A673 (cell line): ENCODE data around the gene CAB39. TPM values are rescaled to one million over a fixed set of nuclear protein-coding genes. Genes with fewer than 3 reads are reported as not detected.

ENCODE experiments used
- BruUV-seq: library from RNA; stranded (reverse); fragments of 400-500 nt; replicated peaks from 2 replicates; lab custom pipeline; 2021; lab: Mats Ljungman, UMichigan
- CTCF ChIA-PET: fragments of 300-600 bp; sonication (Branson Sonifier 250); formaldehyde crosslinking; loops from one replicate; lab custom pipeline; 2022; ENCODE audit warnings: antibody characterized with exemption; lab: Charles Lee
- POLR2A ChIA-PET: fragments of 300-600 bp; sonication (Branson Sonifier 250); formaldehyde crosslinking; loops from one replicate; lab custom pipeline; 2022; ENCODE audit warnings: antibody characterized with exemption; ENCODE audit not compliant: low non-redundant PET; lab: Charles Lee
- DNase-seq: peaks from one replicate; pipeline ENCODE4 v3.0.0-alpha.2; 2015; ENCODE audit warnings: low spot score
- H3K27ac ChIP-seq: fragments of 200-600 bp; sonication (generic); 2 replicates; pipeline ENCODE4 v1.5.1; 2016; ENCODE audit warnings: mixed run types, low read depth, mild to moderate bottlenecking, mixed read lengths, antibody characterized with exemption, low read length; ENCODE audit not compliant: poor library complexity, severe bottlenecking
- H3K27me3 ChIP-seq: fragments of 200-600 bp; sonication (generic); replicated peaks from 2 replicates; pipeline ENCODE4 v1.6.1; 2017; ENCODE audit warnings: mixed run types, low read depth, mild to moderate bottlenecking, mixed read lengths, antibody characterized with exemption, low read length; ENCODE audit not compliant: insufficient read depth, poor library complexity
- H3K36me3 ChIP-seq: fragments of 200-600 bp; sonication (generic); 2 replicates; pipeline ENCODE4 v1.6.1; 2016; ENCODE audit warnings: mixed run types, mild to moderate bottlenecking, mixed read lengths, antibody characterized with exemption, low read length; ENCODE audit not compliant: insufficient read depth, poor library complexity, severe bottlenecking
- H3K4me1 ChIP-seq: fragments of 200-600 bp; sonication (generic); 2 replicates; pipeline ENCODE4 v1.6.1; 2017; ENCODE audit warnings: mixed run types, mild to moderate bottlenecking, mixed read lengths, antibody characterized with exemption, low read length; ENCODE audit not compliant: insufficient read depth, poor library complexity, severe bottlenecking
- H3K4me3 ChIP-seq: fragments of 200-600 bp; sonication (generic); 2 replicates; pipeline ENCODE4 v1.5.1; 2016; ENCODE audit warnings: low read depth, mixed run types, mild to moderate bottlenecking, mixed read lengths, low read length; ENCODE audit not compliant: poor library complexity, severe bottlenecking
- H3K9me3 ChIP-seq: fragments of 200-600 bp; sonication (generic); 2 replicates; pipeline ENCODE4 v1.6.1; 2016; ENCODE audit warnings: mixed run types, low read depth, mild to moderate bottlenecking, mixed read lengths, antibody characterized with exemption, low read length; ENCODE audit not compliant: poor library complexity, severe bottlenecking
- CTCF ChIP-seq: fragments of 300-800, 200-600 bp; sonication (generic); conservative IDR thresholded peaks from 2 replicates; pipeline ENCODE4 v1.5.1; 2017; ENCODE audit warnings: low read depth, mild to moderate bottlenecking, antibody characterized with exemption, low read length, moderate library complexity, mixed read lengths
- EZH2 ChIP-seq: fragments of 200-600 bp; sonication (generic); IDR thresholded peaks from 2 replicates; pipeline ENCODE4 v1.6.1; 2017; ENCODE audit warnings: borderline replicate concordance, low read depth, mild to moderate bottlenecking, mixed read lengths, antibody characterized with exemption, low read length; ENCODE audit not compliant: poor library complexity, severe bottlenecking
- intact Hi-C: fragments of 100-400 bp; cut with micrococcal nuclease; formaldehyde crosslinking; loops from one replicate; pipeline ENCODE4 v1.10.0; 2022; ENCODE audit not compliant: unreplicated experiment
- total RNA-seq: library from RNA; stranded (reverse); gene quantifications from 2 replicates; pipeline ENCODE4 v1.2.3, GENCODE V29; 2021

CAB39 gene
- total RNA-seq, 1 experiment from 2014 or later = 58.2 TPM

- CTCF ChIA-PET = no interaction called here
- POLR2A ChIA-PET = no interaction called here
- no peak for DNase-seq
- Histone ChIP-seq H3K27ac (no peak overlapping the region), H3K4me3 (no peak overlapping the region), H3K27me3 (no peaks in the 10 kb centered on the region), H3K36me3 (no peaks in the 10 kb centered on the region), H3K4me1 (peaks cover 9% of the 10 kb centered on the region), H3K9me3 (no peaks in the 10 kb centered on the region)
- intact Hi-C loops = no loop called here
- TF ChIP-seq CTCF (no peak), EZH2 (no peak)
- BruUV-seq = no TSS peak
Measured at GRCh38 chr2:230690439-230690838, 22.2 kb upstream of the CAB39 start.

GRCh38 chr2:230691005-230691647, 21.5 kb upstream of the CAB39 start:
- Histone ChIP-seq H3K36me3 (no peaks in the 10 kb centered on the region), H3K27me3 (no peaks in the 10 kb centered on the region), H3K4me3 (no peak overlapping the region), H3K4me1 (peaks cover 6% of the 10 kb centered on the region), H3K9me3 (no peaks in the 10 kb centered on the region), H3K27ac (no peak overlapping the region)
- TF ChIP-seq EZH2 (no peak), CTCF (no peak)
- BruUV-seq = no TSS peak
- intact Hi-C loops = no loop called here
- POLR2A ChIA-PET = no interaction called here
- CTCF ChIA-PET = no interaction called here
- no peak for DNase-seq

- no TSS peak for BruUV-seq
- no peaks in the 10 kb centered on the region for H3K27me3 ChIP-seq
- H3K27ac ChIP-seq = no peak overlapping the region
- H3K4me1 ChIP-seq = peaks cover 2% of the 10 kb centered on the region
- H3K9me3 ChIP-seq = no peaks in the 10 kb centered on the region
- POLR2A ChIA-PET = no interaction called here
- CTCF ChIA-PET = no interaction called here
- H3K36me3 ChIP-seq = no peaks in the 10 kb centered on the region
- TF ChIP-seq EZH2 (no peak), CTCF (no peak)
- H3K4me3 ChIP-seq = no peak overlapping the region
- no peak for DNase-seq
- intact Hi-C loops = no loop called here
Measured at GRCh38 chr2:230692760-230693159, 19.9 kb upstream of the CAB39 start.
